ENCODE measurements around the gene BRSK2.
"Not testable (repeated sequence)": the region's sequence is repeated elsewhere in the genome, so short reads cannot be mapped to it uniquely, and the experiment has no call there.

GRCh38 chr11:1510351-1510750, 120.6 kb downstream of the BRSK2 start:
- TF ChIP-seq POLR2AphosphoS5, CTCF, POLR2A (IDR thresholded peaks at IDR 0.05): not testable (repeated sequence)
